ENCODE results near the gene SPTBN1.

SPTBN1 gene

GRCh38 chr2:54615832-54616534 lies 159.9 kb downstream of the SPTBN1 start:
- DNase-seq (ENCODE audit: low read depth) = no peak
- TF ChIP-seq CTCF (IDR thresholded peaks at IDR 0.05; ENCODE audit: control insufficient read depth, insufficient read depth, low read depth, low read length, missing control alignments) = no peak
- H3K4me3 ChIP-seq (ENCODE audit: control insufficient read depth, low read depth, low read length) = no peak overlapping the region

GRCh38 chr2:54617409-54617808 lies 161.3 kb downstream of the SPTBN1 start:
- TF ChIP-seq CTCF (IDR thresholded peaks at IDR 0.05; ENCODE audit: control insufficient read depth, insufficient read depth, low read depth, low read length, missing control alignments) = no peak
- no peak overlapping the region for H3K4me3 ChIP-seq (ENCODE audit: control insufficient read depth, low read depth, low read length)
- DNase-seq (ENCODE audit: low read depth) = no peak

GRCh38 chr2:54618646-54619565 lies 162.8 kb downstream of the SPTBN1 start:
- no peak for TF ChIP-seq CTCF (IDR thresholded peaks at IDR 0.05; ENCODE audit: control insufficient read depth, insufficient read depth, low read depth, low read length, missing control alignments)
- no peak overlapping the region for H3K4me3 ChIP-seq (ENCODE audit: control insufficient read depth, low read depth, low read length)
- DNase-seq (ENCODE audit: low read depth) = no peak

- TF ChIP-seq CTCF (IDR thresholded peaks at IDR 0.05; ENCODE audit: control insufficient read depth, insufficient read depth, low read depth, low read length, missing control alignments) = no peak
- H3K4me3 ChIP-seq (ENCODE audit: control insufficient read depth, low read depth, low read length) = no peak overlapping the region
Observed at GRCh38 chr2:54619660-54620231, 163.6 kb downstream of the SPTBN1 start.

GRCh38 chr2:54620948-54621347 lies 164.8 kb downstream of the SPTBN1 start:
- no peak for TF ChIP-seq CTCF (IDR thresholded peaks at IDR 0.05; ENCODE audit: control insufficient read depth, insufficient read depth, low read depth, low read length, missing control alignments)
- no peak overlapping the region for H3K4me3 ChIP-seq (ENCODE audit: control insufficient read depth, low read depth, low read length)
- no peak for DNase-seq (ENCODE audit: low read depth)

More at GRCh38 chr2:54619660-54620231, 163.6 kb downstream of the SPTBN1 start:
- no peak for DNase-seq (ENCODE audit: low read depth)

GRCh38 chr2:54624591-54625071 lies 168.5 kb downstream of the SPTBN1 start:
- no peak overlapping the region for H3K4me3 ChIP-seq (ENCODE audit: control insufficient read depth, low read depth, low read length)
- TF ChIP-seq CTCF (IDR thresholded peaks at IDR 0.05; ENCODE audit: control insufficient read depth, insufficient read depth, low read depth, low read length, missing control alignments) = no peak
- no peak for DNase-seq (ENCODE audit: low read depth)
